ENCODE data around the gene LAMA4. TPM values are rescaled to one million over a fixed set of nuclear protein-coding genes. Genes with fewer than 3 reads are reported as not detected.

Gene LAMA4
- total RNA-seq, 1 donor from 2014 or later, result 56.5 TPM

GRCh38 chr6:112169541-112169940, 84.8 kb downstream of the LAMA4 start:
- H3K4me1 ChIP-seq, result no peaks in the 10 kb centered on the region
- H3K36me3 ChIP-seq, result peaks cover 0 to 27% of the 10 kb centered on the region in 2 donors
- intact Hi-C loops (cut with DNase I), result no loop called here
- TF ChIP-seq POLR2A (IDR thresholded peaks at IDR 0.05) (no peak), POLR2AphosphoS5 (IDR thresholded peaks at IDR 0.05; ENCODE audit: insufficient read depth in 1 of 2, low read depth in 1 of 2) (no peak), CTCF (IDR thresholded peaks at IDR 0.05) (no peak)
- DNase-seq (ENCODE audit: extremely low spot score in 2 of 2), result no peak
- no peak overlapping the region for H3K27ac ChIP-seq
- H3K27me3 ChIP-seq, result no peaks in the 10 kb centered on the region
- H3K9me3 ChIP-seq, result no peaks in the 10 kb centered on the region
- H3K4me3 ChIP-seq, result no peak overlapping the region

GRCh38 chr6:112163295-112164257, 90.8 kb downstream of the LAMA4 start:
- TF ChIP-seq POLR2AphosphoS5 (IDR thresholded peaks at IDR 0.05; ENCODE audit: insufficient read depth in 1 of 2, low read depth in 1 of 2) (peak in 1 of 2 donors; percentile 15), CTCF (IDR thresholded peaks at IDR 0.05) (peak; percentile 26 to 66 (median 48)), POLR2A (IDR thresholded peaks at IDR 0.05) (no peak)
- Histone ChIP-seq H3K4me3 (no peak overlapping the region), H3K4me1 (no peaks in the 10 kb centered on the region), H3K27me3 (no peaks in the 10 kb centered on the region), H3K36me3 (peaks cover 0 to 15% of the 10 kb centered on the region in 2 donors), H3K9me3 (no peaks in the 10 kb centered on the region), H3K27ac (no peak overlapping the region)
- intact Hi-C loops (cut with DNase I), result no loop called here
- DNase-seq (ENCODE audit: extremely low spot score in 2 of 2), result no peak

DNA sequence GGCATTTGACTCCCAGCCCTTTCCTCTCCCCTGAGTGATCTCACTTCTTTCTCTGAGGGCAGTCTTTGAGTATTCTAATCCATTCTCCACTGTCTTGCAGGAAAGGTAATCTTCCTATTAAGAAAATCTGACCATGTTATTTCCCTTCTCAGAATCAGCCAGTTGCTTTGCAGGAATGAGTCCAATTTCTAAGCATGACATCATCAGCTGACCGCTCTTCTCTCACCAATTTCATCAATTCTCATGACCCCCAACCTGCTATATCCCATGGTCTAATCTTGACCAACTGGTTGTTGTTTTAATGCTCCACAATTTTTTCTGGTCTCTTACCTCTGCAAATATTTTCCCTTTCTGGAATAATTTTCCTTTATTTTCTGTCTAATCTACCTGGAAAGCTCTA, 93.6 kb downstream of the LAMA4 start:
- TF ChIP-seq POLR2AphosphoS5 (IDR thresholded peaks at IDR 0.05; ENCODE audit: insufficient read depth in 1 of 2, low read depth in 1 of 2) (no peak), CTCF (IDR thresholded peaks at IDR 0.05) (no peak), POLR2A (IDR thresholded peaks at IDR 0.05) (no peak)
- Histone ChIP-seq H3K36me3 (peaks cover 0 to 15% of the 10 kb centered on the region in 2 donors), H3K4me3 (no peak overlapping the region), H3K4me1 (no peaks in the 10 kb centered on the region), H3K27me3 (no peaks in the 10 kb centered on the region), H3K27ac (no peak overlapping the region), H3K9me3 (no peaks in the 10 kb centered on the region)
- intact Hi-C loops (cut with DNase I), result no loop called here
- DNase-seq (ENCODE audit: extremely low spot score in 2 of 2), result no peak

- no peaks in the 10 kb centered on the region for H3K9me3 ChIP-seq
- H3K27me3 ChIP-seq, result no peaks in the 10 kb centered on the region
- no peak overlapping the region for H3K4me3 ChIP-seq
- intact Hi-C loops (cut with DNase I), result no loop called here
- DNase-seq (ENCODE audit: extremely low spot score in 2 of 2), result no peak
- H3K4me1 ChIP-seq, result no peaks in the 10 kb centered on the region
- peaks cover 0 to 6% of the 10 kb centered on the region in 2 donors for H3K36me3 ChIP-seq
- TF ChIP-seq CTCF (IDR thresholded peaks at IDR 0.05) (no peak), POLR2AphosphoS5 (IDR thresholded peaks at IDR 0.05; ENCODE audit: insufficient read depth in 1 of 2, low read depth in 1 of 2) (no peak), POLR2A (IDR thresholded peaks at IDR 0.05) (no peak)
- H3K27ac ChIP-seq, result no peak overlapping the region
Observed at GRCh38 chr6:112156668-112157067, 97.7 kb downstream of the LAMA4 start.

GRCh38 chr6:112155886-112156285, 98.5 kb downstream of the LAMA4 start:
- Histone ChIP-seq H3K4me1 (peaks cover 3% of the 10 kb centered on the region), H3K36me3 (no peaks in the 10 kb centered on the region), H3K27me3 (no peaks in the 10 kb centered on the region), H3K9me3 (no peaks in the 10 kb centered on the region), H3K4me3 (no peak overlapping the region), H3K27ac (peak overlapping the region; percentile 13)
- intact Hi-C loops (cut with DNase I), result no loop called here
- TF ChIP-seq CTCF (IDR thresholded peaks at IDR 0.05) (no peak), POLR2AphosphoS5 (IDR thresholded peaks at IDR 0.05; ENCODE audit: insufficient read depth in 1 of 2, low read depth in 1 of 2) (no peak), POLR2A (IDR thresholded peaks at IDR 0.05) (no peak)
- DNase-seq (ENCODE audit: extremely low spot score in 2 of 2), result no peak

All from vagina (tissue), 2 donors.